SK-N-SH (cell line): ENCODE results near the gene JMJD1C. TPM values are rescaled to one million over a fixed set of nuclear protein-coding genes. Genes with fewer than 3 reads are reported as not detected.

Experiments used
- CTCF ChIA-PET: fragments of 300-600, 350-600 bp; formaldehyde crosslinking; extraction: SDS; loops from one replicate; lab custom pipeline; 2021; lab: Yijun Ruan, JAX
- POLR2A ChIA-PET: fragments of 350-600 bp; sonication (Branson Sonifier 250); formaldehyde crosslinking; extraction: SDS; loops from one replicate; lab custom pipeline; 2020; ENCODE audit warnings: antibody characterized with exemption, inconsistent platforms; lab: Yijun Ruan, JAX
- DNase-seq: peaks from one replicate; pipeline ENCODE4 v3.0.0; 2012
- H2AFZ ChIP-seq: fragments of 200-600 bp; sonication (generic); 2 replicates; pipeline ENCODE4 v1.8.1; 2016; ENCODE audit warnings: antibody characterized with exemption, mild to moderate bottlenecking, low read depth
- H3F3A ChIP-seq: fragments of 200-600 bp; sonication (generic); replicated peaks from 2 replicates; pipeline ENCODE3; 2016; ENCODE audit warnings: antibody characterized with exemption, mild to moderate bottlenecking; ENCODE audit not compliant: insufficient read depth
- H3K27ac ChIP-seq, 2 experiments: fragments of 200-500 bp in 1 of 2; fragments of 200-600 bp in 1 of 2; sonication (Bioruptor generic) in 1 of 2; sonication (generic), shearing (Covaris generic) in 1 of 2; 2 replicates each; pipeline versions ENCODE4 v1.5.1 to v1.6.1; 2014 to 2016; ENCODE audit warnings: low read depth in 2 of 2, inconsistent platforms in 1 of 2, low read length in 1 of 2, mild to moderate bottlenecking in 1 of 2, mixed read lengths in 1 of 2
- H3K27me3 ChIP-seq: fragments of 200-600 bp; sonication (generic), shearing (Covaris generic); 2 replicates; pipeline ENCODE4 v1.6.1; 2016; ENCODE audit warnings: mixed run types; ENCODE audit not compliant: insufficient read depth
- H3K36me3 ChIP-seq, 2 experiments: fragments of 200-500 bp in 1 of 2; fragments of 200-600 bp in 1 of 2; sonication (Bioruptor generic) in 1 of 2; sonication (generic) in 1 of 2; replicated peaks in 1 of 2; 2 replicates each; pipeline versions ENCODE3 to v1.5.1; 2014 to 2016; ENCODE audit warnings: low read length in 1 of 2, mild to moderate bottlenecking in 1 of 2; ENCODE audit not compliant: insufficient read depth in 2 of 2, control insufficient read depth in 1 of 2
- H3K4me1 ChIP-seq, 2 experiments: fragments of 200-500 bp in 1 of 2; fragments of 200-600 bp in 1 of 2; sonication (Bioruptor generic) in 1 of 2; sonication (generic), shearing (Covaris generic) in 1 of 2; 2 replicates each; pipeline versions ENCODE4 v1.5.1 to v1.6.1; 2014 to 2016; ENCODE audit warnings: low read depth in 1 of 2, low read length in 1 of 2, mixed run types in 1 of 2; ENCODE audit not compliant: insufficient read depth in 2 of 2, control insufficient read depth in 1 of 2
- H3K4me2 ChIP-seq: fragments of 200-600 bp; sonication (generic), shearing (Covaris generic); 2 replicates; pipeline ENCODE4 v1.6.1; 2017; ENCODE audit warnings: mixed run types
- H3K4me3 ChIP-seq, 2 experiments: fragments of 200-500 bp in 1 of 2; fragments of 200-600 bp in 1 of 2; sonication (Bioruptor generic) in 1 of 2; sonication (generic), shearing (Covaris generic) in 1 of 2; 2 replicates each; pipeline versions ENCODE4 v1.5.1 to v1.8.1; 2014 to 2016; ENCODE audit warnings: low read depth in 2 of 2, inconsistent platforms in 1 of 2, low read length in 1 of 2, mild to moderate bottlenecking in 1 of 2, mixed read lengths in 1 of 2, moderate library complexity in 1 of 2
- H3K79me2 ChIP-seq: fragments of 200-600 bp; sonication (generic); 2 replicates; pipeline ENCODE4 v1.8.1; 2017; ENCODE audit warnings: mild to moderate bottlenecking; ENCODE audit not compliant: insufficient read depth
- H3K9ac ChIP-seq: fragments of 200-600 bp; sonication (generic); 2 replicates; pipeline ENCODE4 v1.6.1; 2017; ENCODE audit warnings: mixed run types
- H3K9me2 ChIP-seq: fragments of 200-600 bp; sonication (generic); 2 replicates; pipeline ENCODE4 v1.6.1; 2017; ENCODE audit warnings: mixed run types
- H3K9me3 ChIP-seq: fragments of 200-600 bp; sonication (generic); 2 replicates; pipeline ENCODE4 v1.6.1; 2017; ENCODE audit warnings: mixed run types, mild to moderate bottlenecking, moderate library complexity
- H4K20me1 ChIP-seq: fragments of 200-600 bp; sonication (generic); 2 replicates; pipeline ENCODE4 v1.6.1; 2017; ENCODE audit warnings: mild to moderate bottlenecking, mixed run types; ENCODE audit not compliant: insufficient read depth
- EP300 ChIP-seq, 2 experiments: IDR thresholded peaks; 2 replicates each; pipeline versions ENCODE4 v1.4.0 to v1.6.1; 2012; ENCODE audit warnings: borderline replicate concordance in 1 of 2, low read depth in 1 of 2, low read length in 1 of 2
- FOSL2 ChIP-seq: IDR thresholded peaks from 2 replicates; pipeline ENCODE4 v1.4.0; 2012; ENCODE audit warnings: low read depth, mild to moderate bottlenecking, moderate library complexity, borderline replicate concordance
- FOXJ3 ChIP-seq: sonication (generic); formaldehyde crosslinking; IDR thresholded peaks from 2 replicates; pipeline ENCODE4 v1.5.1; 2020; ENCODE audit warnings: mild to moderate bottlenecking, missing genetic modification reagents
- FOXM1 ChIP-seq: IDR thresholded peaks from 2 replicates; pipeline ENCODE4 v1.4.0; 2012; ENCODE audit warnings: low read depth, mild to moderate bottlenecking
- GATA2 ChIP-seq: sonication (generic); formaldehyde crosslinking; IDR thresholded peaks from 2 replicates; pipeline ENCODE4 v1.5.0; 2020; ENCODE audit warnings: mild to moderate bottlenecking, missing genetic modification reagents
- JUND ChIP-seq: IDR thresholded peaks from 2 replicates; pipeline ENCODE4 v1.4.0; 2012
- MEF2A ChIP-seq: IDR thresholded peaks from 2 replicates; pipeline ENCODE4 v1.4.0; 2012; ENCODE audit warnings: low read depth, borderline replicate concordance
- POLR2AphosphoS5 ChIP-seq: IDR thresholded peaks from 2 replicates; pipeline ENCODE4 v1.6.1; 2012; ENCODE audit warnings: low read depth, low read length
- RCOR1 ChIP-seq: fragments of 150-350 bp; IDR thresholded peaks from 2 replicates; pipeline ENCODE4 v1.6.1; 2017; ENCODE audit warnings: antibody characterized with exemption, low read length
- RXRA ChIP-seq: IDR thresholded peaks from 2 replicates; pipeline ENCODE4 v1.4.0; 2012; ENCODE audit warnings: low read depth, mild to moderate bottlenecking, borderline replicate concordance
- TAF1 ChIP-seq: IDR thresholded peaks from 2 replicates; pipeline ENCODE4 v1.6.1; 2012; ENCODE audit warnings: low read depth, mild to moderate bottlenecking, low read length, moderate library complexity, borderline replicate concordance
- YY1 ChIP-seq: IDR thresholded peaks from 2 replicates; pipeline ENCODE4 v1.4.0; 2012; ENCODE audit warnings: low read depth, mild to moderate bottlenecking
- WGBS: methylation state at CpG from one replicate; pipeline ENCODE4 v1.1.6; 2017; ENCODE audit warnings: low lambda C conversion rate; 5-methylcytosine and 5-hydroxymethylcytosine counted together
- polyA plus RNA-seq, 3 experiments: library from polyadenylated mRNA; depleted of rRNA; stranded (reverse); fragments of >200 nt; gene quantifications; 2 replicates each; pipeline ENCODE4 v1.2.3, GENCODE V29; 2012
- TF ChIP-seq, protein P1 (sequence below): IDR thresholded peaks from 2 replicates; pipeline ENCODE4 v1.6.1; 2012; ENCODE audit warnings: mild to moderate bottlenecking, low read depth, low read length, moderate library complexity
- TF ChIP-seq, protein P2 (sequence below): IDR thresholded peaks from 2 replicates; pipeline ENCODE4 v1.4.0; 2012; ENCODE audit warnings: low read depth, borderline replicate concordance
- TF ChIP-seq, protein P3 (sequence below): fragments of 150-350 bp; IDR thresholded peaks from 2 replicates; pipeline ENCODE4 v1.6.1; 2017; ENCODE audit warnings: antibody characterized with exemption, low read length, low read depth, borderline replicate concordance
- TF ChIP-seq, protein P4 (sequence below): IDR thresholded peaks from 2 replicates; pipeline ENCODE4 v1.4.0; 2012; ENCODE audit warnings: low read depth
- TF ChIP-seq, protein P5 (sequence below): IDR thresholded peaks from 2 replicates; pipeline ENCODE4 v1.4.0; 2012; ENCODE audit warnings: low read depth, borderline replicate concordance
- TF ChIP-seq, protein P6 (sequence below): fragments of 200-600 bp; sonication (generic); IDR thresholded peaks from 2 replicates; pipeline ENCODE4 v1.6.1; 2017; ENCODE audit warnings: antibody characterized with exemption, mild to moderate bottlenecking, moderate library complexity
- TF ChIP-seq, protein P7 (sequence below): IDR thresholded peaks from 2 replicates; pipeline ENCODE4; 2012

Gene JMJD1C
- polyA plus RNA-seq, 1 of the 3 experiments (the other 2 are of a cell fraction) = 11.7 TPM

DNA sequence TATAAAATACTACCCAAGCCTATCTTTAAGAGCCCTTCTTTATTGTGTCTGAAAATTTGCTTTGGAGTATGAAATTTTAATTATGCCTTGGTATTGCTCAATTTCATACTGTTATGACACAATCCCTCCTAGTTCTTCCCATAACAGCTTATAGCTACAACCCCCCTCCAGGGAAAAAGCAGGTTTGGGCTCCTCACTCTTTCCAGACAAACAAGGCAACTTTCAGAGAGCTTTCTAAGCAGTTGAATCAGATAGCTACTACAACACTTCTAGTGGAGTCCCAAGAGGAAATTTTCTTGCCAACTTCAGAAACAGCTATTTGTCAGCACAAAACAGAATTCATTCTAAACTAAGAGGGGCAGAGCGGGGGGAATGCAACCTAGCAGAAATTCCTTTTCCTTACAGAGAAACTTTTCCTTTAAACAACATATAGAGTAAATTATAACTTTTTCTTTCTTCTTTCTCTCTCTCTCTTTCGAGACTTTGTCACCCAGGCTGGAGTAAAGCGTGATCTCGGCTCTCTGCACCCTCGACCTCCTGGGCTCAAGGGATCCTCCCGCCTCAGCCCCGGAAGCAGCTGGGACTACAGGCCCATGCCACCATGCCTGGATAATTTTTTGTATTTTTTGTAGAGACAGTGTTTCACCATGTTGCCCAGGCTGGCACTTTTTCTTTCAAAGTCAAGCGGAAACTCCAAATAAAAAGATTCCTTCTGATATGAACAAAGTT is 26.0 kb upstream of the JMJD1C start:
- CTCF ChIA-PET = interaction anchor here (0.7 to 1.4 kb wide), 2 partner anchors 142 to 275 kb away, joined by 3 to 4 read pairs; no protein-coding TSS in a partner anchor
- Histone ChIP-seq H3K36me3 (peaks cover 0 to 4% of the 10 kb centered on the region in 2 experiments), H3K4me1 (peaks cover 6 to 18% of the 10 kb centered on the region in 2 experiments; a peak in 3 of 4 replicates), H3K27me3 (no peaks in the 10 kb centered on the region), H2AFZ (no peak overlapping the region), H3K9me3 (no peaks in the 10 kb centered on the region), H3K79me2 (peaks cover 96% of the 10 kb centered on the region), H3K4me2 (no peak overlapping the region), H3K27ac (peak overlapping the region in 1 of 2 experiments; percentile 52; a peak in 2 of 4 replicates), H4K20me1 (no peaks in the 10 kb centered on the region; the same call in 1 of the 2 replicates), H3F3A (peaks cover 13% of the 10 kb centered on the region), H3K9me2 (no peaks in the 10 kb centered on the region), H3K9ac (no peak overlapping the region), H3K4me3 (no peak overlapping the region)
- 89% methylated on average over 8 of the region's 8 CpGs for WGBS
- TF ChIP-seq POLR2AphosphoS5 (no peak), FOXM1 (no peak), RXRA (no peak), RCOR1 (no peak), GATA2 (CRISPR knock-in tag) (no peak), TAF1 (no peak), YY1 (no peak), FOSL2 (no peak), JUND (no peak), EP300 (IDR thresholded peaks at IDR 0.05; ENCODE audit: borderline replicate concordance in 1 of 2, low read depth in 1 of 2, low read length in 1 of 2) (no peak), FOXJ3 (CRISPR knock-in tag) (no peak), MEF2A (no peak)
- TF ChIP-seq, protein P1, sequence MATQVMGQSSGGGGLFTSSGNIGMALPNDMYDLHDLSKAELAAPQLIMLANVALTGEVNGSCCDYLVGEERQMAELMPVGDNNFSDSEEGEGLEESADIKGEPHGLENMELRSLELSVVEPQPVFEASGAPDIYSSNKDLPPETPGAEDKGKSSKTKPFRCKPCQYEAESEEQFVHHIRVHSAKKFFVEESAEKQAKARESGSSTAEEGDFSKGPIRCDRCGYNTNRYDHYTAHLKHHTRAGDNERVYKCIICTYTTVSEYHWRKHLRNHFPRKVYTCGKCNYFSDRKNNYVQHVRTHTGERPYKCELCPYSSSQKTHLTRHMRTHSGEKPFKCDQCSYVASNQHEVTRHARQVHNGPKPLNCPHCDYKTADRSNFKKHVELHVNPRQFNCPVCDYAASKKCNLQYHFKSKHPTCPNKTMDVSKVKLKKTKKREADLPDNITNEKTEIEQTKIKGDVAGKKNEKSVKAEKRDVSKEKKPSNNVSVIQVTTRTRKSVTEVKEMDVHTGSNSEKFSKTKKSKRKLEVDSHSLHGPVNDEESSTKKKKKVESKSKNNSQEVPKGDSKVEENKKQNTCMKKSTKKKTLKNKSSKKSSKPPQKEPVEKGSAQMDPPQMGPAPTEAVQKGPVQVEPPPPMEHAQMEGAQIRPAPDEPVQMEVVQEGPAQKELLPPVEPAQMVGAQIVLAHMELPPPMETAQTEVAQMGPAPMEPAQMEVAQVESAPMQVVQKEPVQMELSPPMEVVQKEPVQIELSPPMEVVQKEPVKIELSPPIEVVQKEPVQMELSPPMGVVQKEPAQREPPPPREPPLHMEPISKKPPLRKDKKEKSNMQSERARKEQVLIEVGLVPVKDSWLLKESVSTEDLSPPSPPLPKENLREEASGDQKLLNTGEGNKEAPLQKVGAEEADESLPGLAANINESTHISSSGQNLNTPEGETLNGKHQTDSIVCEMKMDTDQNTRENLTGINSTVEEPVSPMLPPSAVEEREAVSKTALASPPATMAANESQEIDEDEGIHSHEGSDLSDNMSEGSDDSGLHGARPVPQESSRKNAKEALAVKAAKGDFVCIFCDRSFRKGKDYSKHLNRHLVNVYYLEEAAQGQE = no peak
- TF ChIP-seq, protein P2, sequence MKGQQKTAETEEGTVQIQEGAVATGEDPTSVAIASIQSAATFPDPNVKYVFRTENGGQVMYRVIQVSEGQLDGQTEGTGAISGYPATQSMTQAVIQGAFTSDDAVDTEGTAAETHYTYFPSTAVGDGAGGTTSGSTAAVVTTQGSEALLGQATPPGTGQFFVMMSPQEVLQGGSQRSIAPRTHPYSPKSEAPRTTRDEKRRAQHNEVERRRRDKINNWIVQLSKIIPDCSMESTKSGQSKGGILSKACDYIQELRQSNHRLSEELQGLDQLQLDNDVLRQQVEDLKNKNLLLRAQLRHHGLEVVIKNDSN = no peak
- TF ChIP-seq, protein P3, sequence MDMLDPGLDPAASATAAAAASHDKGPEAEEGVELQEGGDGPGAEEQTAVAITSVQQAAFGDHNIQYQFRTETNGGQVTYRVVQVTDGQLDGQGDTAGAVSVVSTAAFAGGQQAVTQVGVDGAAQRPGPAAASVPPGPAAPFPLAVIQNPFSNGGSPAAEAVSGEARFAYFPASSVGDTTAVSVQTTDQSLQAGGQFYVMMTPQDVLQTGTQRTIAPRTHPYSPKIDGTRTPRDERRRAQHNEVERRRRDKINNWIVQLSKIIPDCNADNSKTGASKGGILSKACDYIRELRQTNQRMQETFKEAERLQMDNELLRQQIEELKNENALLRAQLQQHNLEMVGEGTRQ = no peak
- TF ChIP-seq, protein P4, sequence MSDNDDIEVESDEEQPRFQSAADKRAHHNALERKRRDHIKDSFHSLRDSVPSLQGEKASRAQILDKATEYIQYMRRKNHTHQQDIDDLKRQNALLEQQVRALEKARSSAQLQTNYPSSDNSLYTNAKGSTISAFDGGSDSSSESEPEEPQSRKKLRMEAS = no peak
- TF ChIP-seq, protein P5, sequence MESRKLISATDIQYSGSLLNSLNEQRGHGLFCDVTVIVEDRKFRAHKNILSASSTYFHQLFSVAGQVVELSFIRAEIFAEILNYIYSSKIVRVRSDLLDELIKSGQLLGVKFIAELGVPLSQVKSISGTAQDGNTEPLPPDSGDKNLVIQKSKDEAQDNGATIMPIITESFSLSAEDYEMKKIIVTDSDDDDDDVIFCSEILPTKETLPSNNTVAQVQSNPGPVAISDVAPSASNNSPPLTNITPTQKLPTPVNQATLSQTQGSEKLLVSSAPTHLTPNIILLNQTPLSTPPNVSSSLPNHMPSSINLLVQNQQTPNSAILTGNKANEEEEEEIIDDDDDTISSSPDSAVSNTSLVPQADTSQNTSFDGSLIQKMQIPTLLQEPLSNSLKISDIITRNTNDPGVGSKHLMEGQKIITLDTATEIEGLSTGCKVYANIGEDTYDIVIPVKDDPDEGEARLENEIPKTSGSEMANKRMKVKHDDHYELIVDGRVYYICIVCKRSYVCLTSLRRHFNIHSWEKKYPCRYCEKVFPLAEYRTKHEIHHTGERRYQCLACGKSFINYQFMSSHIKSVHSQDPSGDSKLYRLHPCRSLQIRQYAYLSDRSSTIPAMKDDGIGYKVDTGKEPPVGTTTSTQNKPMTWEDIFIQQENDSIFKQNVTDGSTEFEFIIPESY = no peak
- TF ChIP-seq, protein P6, sequence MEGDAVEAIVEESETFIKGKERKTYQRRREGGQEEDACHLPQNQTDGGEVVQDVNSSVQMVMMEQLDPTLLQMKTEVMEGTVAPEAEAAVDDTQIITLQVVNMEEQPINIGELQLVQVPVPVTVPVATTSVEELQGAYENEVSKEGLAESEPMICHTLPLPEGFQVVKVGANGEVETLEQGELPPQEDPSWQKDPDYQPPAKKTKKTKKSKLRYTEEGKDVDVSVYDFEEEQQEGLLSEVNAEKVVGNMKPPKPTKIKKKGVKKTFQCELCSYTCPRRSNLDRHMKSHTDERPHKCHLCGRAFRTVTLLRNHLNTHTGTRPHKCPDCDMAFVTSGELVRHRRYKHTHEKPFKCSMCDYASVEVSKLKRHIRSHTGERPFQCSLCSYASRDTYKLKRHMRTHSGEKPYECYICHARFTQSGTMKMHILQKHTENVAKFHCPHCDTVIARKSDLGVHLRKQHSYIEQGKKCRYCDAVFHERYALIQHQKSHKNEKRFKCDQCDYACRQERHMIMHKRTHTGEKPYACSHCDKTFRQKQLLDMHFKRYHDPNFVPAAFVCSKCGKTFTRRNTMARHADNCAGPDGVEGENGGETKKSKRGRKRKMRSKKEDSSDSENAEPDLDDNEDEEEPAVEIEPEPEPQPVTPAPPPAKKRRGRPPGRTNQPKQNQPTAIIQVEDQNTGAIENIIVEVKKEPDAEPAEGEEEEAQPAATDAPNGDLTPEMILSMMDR = no peak
- TF ChIP-seq, protein P7, sequence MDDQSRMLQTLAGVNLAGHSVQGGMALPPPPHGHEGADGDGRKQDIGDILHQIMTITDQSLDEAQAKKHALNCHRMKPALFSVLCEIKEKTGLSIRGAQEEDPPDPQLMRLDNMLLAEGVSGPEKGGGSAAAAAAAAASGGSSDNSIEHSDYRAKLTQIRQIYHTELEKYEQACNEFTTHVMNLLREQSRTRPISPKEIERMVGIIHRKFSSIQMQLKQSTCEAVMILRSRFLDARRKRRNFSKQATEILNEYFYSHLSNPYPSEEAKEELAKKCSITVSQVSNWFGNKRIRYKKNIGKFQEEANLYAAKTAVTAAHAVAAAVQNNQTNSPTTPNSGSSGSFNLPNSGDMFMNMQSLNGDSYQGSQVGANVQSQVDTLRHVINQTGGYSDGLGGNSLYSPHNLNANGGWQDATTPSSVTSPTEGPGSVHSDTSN = no peak
- no peak for DNase-seq
- POLR2A ChIA-PET = no interaction called here
